ENCODE measurements around the gene C2CD4C.

- no peak for TF ChIP-seq CTCF (IDR thresholded peaks at IDR 0.05)
- TF ChIP-seq POLR2AphosphoS5 (IDR thresholded peaks at IDR 0.05), result no peak
Observed at GRCh38 chr19:426725-427445, 17.9 kb upstream of the C2CD4C start.
